Colon (tissue), 2 donors: ENCODE measurements around the gene SH2D5.
"Not testable (repeated sequence)": the region's sequence is repeated elsewhere in the genome, so short reads cannot be mapped to it uniquely, and the experiment has no call there.

Experiments
- FAIRE-seq: peaks from 2 replicates; lab custom pipeline; 2012; peaks lifted over from hg19 to GRCh38; lab: Jason Lieb, UNC
- donor health status: control.
- donor health status: control.

SH2D5 gene

GRCh38 chr1:20693623-20694022 is 38.9 kb downstream of the SH2D5 start:
- FAIRE-seq, result no peak

- FAIRE-seq, result no peak
Observed at GRCh38 chr1:20691872-20692271, 40.6 kb downstream of the SH2D5 start.

- no peak for FAIRE-seq
Observed at GRCh38 chr1:20689645-20690056, 42.9 kb downstream of the SH2D5 start.

- no peak for FAIRE-seq
Observed at GRCh38 chr1:20686883-20687725, 45.4 kb downstream of the SH2D5 start.

- FAIRE-seq, result no peak
Observed at GRCh38 chr1:20685741-20686140, 46.8 kb downstream of the SH2D5 start.

- FAIRE-seq, result no peak
Observed at GRCh38 chr1:20685099-20685662, 47.3 kb downstream of the SH2D5 start.

- no peak for FAIRE-seq
Observed at GRCh38 chr1:20684651-20685050, 47.9 kb downstream of the SH2D5 start.

GRCh38 chr1:20684050-20684620 is 48.4 kb downstream of the SH2D5 start:
- no peak for FAIRE-seq

- FAIRE-seq, result no peak
Observed at GRCh38 chr1:20683614-20684013, 48.9 kb downstream of the SH2D5 start.

- no peak for FAIRE-seq
Observed at GRCh38 chr1:20682571-20683236, 49.8 kb downstream of the SH2D5 start.

- FAIRE-seq, result no peak
Observed at GRCh38 chr1:20681999-20682398, 50.5 kb downstream of the SH2D5 start.

GRCh38 chr1:20680269-20680668 is 52.2 kb downstream of the SH2D5 start:
- FAIRE-seq, result no peak

GRCh38 chr1:20678599-20678998 is 53.9 kb downstream of the SH2D5 start:
- no peak for FAIRE-seq

GRCh38 chr1:20673626-20674025 is 58.9 kb downstream of the SH2D5 start:
- FAIRE-seq, result not testable (repeated sequence)

- no peak for FAIRE-seq
Observed at GRCh38 chr1:20672265-20672632, 60.3 kb downstream of the SH2D5 start.

GRCh38 chr1:20670936-20671335 is 61.6 kb downstream of the SH2D5 start:
- no peak for FAIRE-seq
